Sigmoid colon (tissue), 7 donors: Measurements from ENCODE around the gene ZDHHC12. TPM values are rescaled to one million over a fixed set of nuclear protein-coding genes. Genes with fewer than 3 reads are reported as not detected.

ENCODE experiments used
- DNase-seq: peaks from one replicate; pipeline ENCODE4 v3.0.0-alpha.2; 2019
- H3K27ac ChIP-seq, 4 donors: fragments of 200-600 bp; sonication (generic); one replicate each; pipeline ENCODE4 v1.5.1; 2016 to 2019; ENCODE audit warnings: mild to moderate bottlenecking in 1 of 4
- H3K27me3 ChIP-seq, 3 donors: fragments of 200-600 bp; sonication (generic); one replicate each; pipeline ENCODE4 v1.5.1; 2019; ENCODE audit warnings: mild to moderate bottlenecking in 1 of 3
- H3K36me3 ChIP-seq, 4 donors: fragments of 200-600 bp; sonication (generic); one replicate each; pipeline ENCODE4 v1.5.1; 2016 to 2019
- H3K4me1 ChIP-seq, 4 donors: fragments of 200-600 bp; sonication (generic); one replicate each; pipeline ENCODE4 v1.5.1; 2017 to 2019
- H3K4me3 ChIP-seq, 4 donors: fragments of 200-600 bp; sonication (generic); one replicate each; pipeline ENCODE4 v1.5.1; 2017 to 2019; ENCODE audit warnings: mild to moderate bottlenecking in 2 of 4, moderate library complexity in 1 of 4
- H3K9me3 ChIP-seq, 4 donors: fragments of 200-600 bp in 3 of 4; sonication (generic) in 3 of 4; one replicate each; pipeline versions ENCODE4 v1.5.1 to v1.6.1; 2013 to 2019
- CTCF ChIP-seq, 4 experiments: fragments of 450-650 bp in 3 of 4; fragments of 200-600 bp in 1 of 4; IDR thresholded peaks; one replicate each; pipeline ENCODE4 v1.5.1; 2016 to 2019; ENCODE audit warnings: antibody characterized with exemption in 4 of 4, mild to moderate bottlenecking in 3 of 4, moderate library complexity in 2 of 4
- EP300 ChIP-seq, 4 donors: sonication (generic); formaldehyde crosslinking; IDR thresholded peaks; one replicate each; pipeline ENCODE4 v1.6.1; 2017; ENCODE audit warnings: antibody characterized with exemption in 4 of 4
- POLR2A ChIP-seq, 2 donors: fragments of 450-650 bp; IDR thresholded peaks; one replicate each; pipeline ENCODE4 v1.6.1; 2016; ENCODE audit warnings: antibody characterized with exemption in 2 of 2, mild to moderate bottlenecking in 2 of 2, moderate library complexity in 2 of 2
- POLR2AphosphoS5 ChIP-seq, 4 donors: sonication (generic); formaldehyde crosslinking; IDR thresholded peaks; one replicate each; pipeline ENCODE4 v1.6.1; 2017; ENCODE audit warnings: antibody characterized with exemption in 4 of 4
- WGBS, 2 donors: extraction: QIAGEN DNeasy Blood & Tissue Kit; methylation state at CpG; one replicate each; pipeline ENCODE4 v1.1.7; 2013; 5-methylcytosine and 5-hydroxymethylcytosine counted together
- intact Hi-C: fragments of 100-400 bp; cut with DNase I; formaldehyde crosslinking; loops from one replicate; pipeline ENCODE4 v1.15.1; 2023
- polyA plus RNA-seq, 3 donors: library from polyadenylated mRNA; stranded (reverse); fragments of 200-250 nt; gene quantifications; one replicate each; pipeline ENCODE4 v1.2.3, GENCODE V29; 2013
- small RNA-seq, 3 donors: library from RNA; depleted of rRNA; stranded (forward); fragments of <200 nt; gene quantifications; one replicate each; pipeline ENCODE3, GENCODE V24; 2016
- total RNA-seq, 4 donors: library from RNA; depleted of rRNA; stranded (reverse); fragments of >200 nt; gene quantifications; one replicate each; pipeline ENCODE4 v1.1.0, GENCODE V29; 2016
- donor health status: healthy with polysubstance abuse.
- donor health status: Bipolar disorder and iron deficiency.
- donor health status: healthy.

ZDHHC12 gene
- total and polyA plus RNA-seq, 7 donors, result 13.3 to 123 (median 46.2) TPM

GRCh38 chr9:128684325-128685199, 39.4 kb downstream of the ZDHHC12 start:
- H3K9me3 ChIP-seq, result no peaks in the 10 kb centered on the region
- intact Hi-C loops, result loop anchor here (5.0 kb wide), 1 partner anchor 132 kb away; the partner anchor contains the start of gene SPTAN1
- peak overlapping the region; percentile 50 to 72 (median 64) for H3K27ac ChIP-seq
- H3K27me3 ChIP-seq, result no peaks in the 10 kb centered on the region
- peaks cover 0 to 29% (median 22%) of the 10 kb centered on the region in 4 donors for H3K4me1 ChIP-seq
- 2 to 5% methylated on average over 15 of the region's 15 CpGs for WGBS, 2 donors
- H3K4me3 ChIP-seq, result peak overlapping the region; percentile 29 to 55 (median 50)
- H3K36me3 ChIP-seq, result no peaks in the 10 kb centered on the region
- peak; percentile 87 for DNase-seq
- peak in 3 of 4 donors; percentile 21 to 50 (median 42) for TF ChIP-seq POLR2AphosphoS5 (IDR thresholded peaks at IDR 0.05)
- TF ChIP-seq POLR2A (IDR thresholded peaks at IDR 0.05), result peak in 1 of 2 donors; percentile 60
- no peak for TF ChIP-seq EP300 (IDR thresholded peaks at IDR 0.05)

GRCh38 chr9:128684065-128684324, 39.9 kb downstream of the ZDHHC12 start:
- H3K36me3 ChIP-seq, result no peaks in the 10 kb centered on the region
- 0% methylated on average over 3 of the region's 3 CpGs for WGBS, 2 donors
- peak overlapping the region; percentile 29 to 55 (median 50) for H3K4me3 ChIP-seq
- no peaks in the 10 kb centered on the region for H3K9me3 ChIP-seq
- H3K27ac ChIP-seq, result peak overlapping the region; percentile 50 to 72 (median 64)
- H3K27me3 ChIP-seq, result no peaks in the 10 kb centered on the region
- TF ChIP-seq CTCF (IDR thresholded peaks at IDR 0.05), result no peak
- no peak for TF ChIP-seq POLR2AphosphoS5 (IDR thresholded peaks at IDR 0.05)
- TF ChIP-seq POLR2A (IDR thresholded peaks at IDR 0.05), result no peak
- no peak for TF ChIP-seq EP300 (IDR thresholded peaks at IDR 0.05)
- peaks cover 0 to 29% (median 22%) of the 10 kb centered on the region in 4 donors for H3K4me1 ChIP-seq
- intact Hi-C loops, result no loop called here
- DNase-seq, result no peak

GRCh38 chr9:128683340-128684064, 40.4 kb downstream of the ZDHHC12 start:
- intact Hi-C loops, result no loop called here
- no peaks in the 10 kb centered on the region for H3K9me3 ChIP-seq
- H3K36me3 ChIP-seq, result no peaks in the 10 kb centered on the region
- DNase-seq, result no peak
- peak overlapping the region; percentile 29 to 55 (median 50) for H3K4me3 ChIP-seq
- H3K4me1 ChIP-seq, result peaks cover 0 to 27% (median 21%) of the 10 kb centered on the region in 4 donors
- peak overlapping the region; percentile 50 to 72 (median 64) for H3K27ac ChIP-seq
- no peaks in the 10 kb centered on the region for H3K27me3 ChIP-seq
- 2 to 3% methylated on average over 21 of the region's 21 CpGs for WGBS, 2 donors
- TF ChIP-seq CTCF (IDR thresholded peaks at IDR 0.05), result no peak
- TF ChIP-seq EP300 (IDR thresholded peaks at IDR 0.05), result no peak
- no peak for TF ChIP-seq POLR2A (IDR thresholded peaks at IDR 0.05)
- TF ChIP-seq POLR2AphosphoS5 (IDR thresholded peaks at IDR 0.05), result no peak

- 82 to 88% methylated on average over 10 of the region's 10 CpGs for WGBS, 2 donors
Observed at GRCh38 chr9:128677794-128678193, 46.1 kb downstream of the ZDHHC12 start.

GRCh38 chr9:128675382-128675781, 48.5 kb downstream of the ZDHHC12 start:
- no peak overlapping the region for H3K27ac ChIP-seq
- H3K4me1 ChIP-seq, result no peaks in the 10 kb centered on the region
- no peaks in the 10 kb centered on the region for H3K27me3 ChIP-seq
- intact Hi-C loops, result no loop called here
- H3K9me3 ChIP-seq, result no peaks in the 10 kb centered on the region
- no peak for DNase-seq
- no peak overlapping the region for H3K4me3 ChIP-seq
- TF ChIP-seq EP300 (IDR thresholded peaks at IDR 0.05), result no peak
- TF ChIP-seq POLR2A (IDR thresholded peaks at IDR 0.05), result no peak
- no peak for TF ChIP-seq POLR2AphosphoS5 (IDR thresholded peaks at IDR 0.05)
- TF ChIP-seq CTCF (IDR thresholded peaks at IDR 0.05), result no peak
- no peaks in the 10 kb centered on the region for H3K36me3 ChIP-seq
- 95 to 99% methylated on average over 4 of the region's 4 CpGs for WGBS, 2 donors

More at GRCh38 chr9:128677794-128678193, 46.1 kb downstream of the ZDHHC12 start:
- no peaks in the 10 kb centered on the region for H3K27me3 ChIP-seq
- no peak overlapping the region for H3K4me3 ChIP-seq
- H3K9me3 ChIP-seq, result no peaks in the 10 kb centered on the region
- H3K36me3 ChIP-seq, result no peaks in the 10 kb centered on the region
- no peak for DNase-seq
- no peaks in the 10 kb centered on the region for H3K4me1 ChIP-seq
- H3K27ac ChIP-seq, result no peak overlapping the region
- TF ChIP-seq EP300 (IDR thresholded peaks at IDR 0.05) (no peak), POLR2AphosphoS5 (IDR thresholded peaks at IDR 0.05) (no peak), POLR2A (IDR thresholded peaks at IDR 0.05) (no peak)
- intact Hi-C loops, result no loop called here

Small RNAs within 50 kb of the gene (small RNA-seq; reads per million reads assigned to genes)
- gene RF00017 (0 reads per million in 3 donors), gene RN7SL560P (0 reads per million in 3 donors)

Other genes with a start within 250 kb of the ZDHHC12 start
- 10 to 100 TPM; 17.6 to 29.4 (median 20.9) TPM for gene GLE1, start 219.4 kb downstream of the ZDHHC12 start, total RNA-seq
- 10 to 100 TPM; 19.8 to 24.6 (median 20.8) TPM for gene GLE1, start 219.4 kb downstream of the ZDHHC12 start, polyA plus RNA-seq
- 100 to 1,000 TPM; 150 to 306 (median 163) TPM for gene SPTAN1, start 171.5 kb downstream of the ZDHHC12 start, total RNA-seq
- gene SPTAN1, start 171.5 kb downstream of the ZDHHC12 start, polyA plus RNA-seq, result 100 to 1,000 TPM in 1 of 3 donors, 10 to 100 TPM in 2; 43.5 to 154 (median 57.7) TPM
- 10 to 100 TPM; 21.6 to 33.0 (median 27.0) TPM for gene DYNC2I2, start 67.3 kb downstream of the ZDHHC12 start, total RNA-seq
- gene DYNC2I2, start 67.3 kb downstream of the ZDHHC12 start, polyA plus RNA-seq, result 10 to 100 TPM; 39.6 to 87.4 (median 43.9) TPM
- 100 to 1,000 TPM; 182 to 195 (median 187) TPM for gene SET, start 34.9 kb downstream of the ZDHHC12 start, total RNA-seq
- 100 to 1,000 TPM in 2 of 3 donors, 10 to 100 TPM in 1; 77.2 to 172 (median 114) TPM for gene SET, start 34.9 kb downstream of the ZDHHC12 start, polyA plus RNA-seq
- gene PKN3, start 21.6 kb downstream of the ZDHHC12 start, total RNA-seq, result 1 to 10 TPM; 1.6 to 5.5 (median 3.1) TPM
- gene PKN3, start 21.6 kb downstream of the ZDHHC12 start, polyA plus RNA-seq, result 1 to 10 TPM; 1.6 to 7.2 (median 1.8) TPM
- 10 to 100 TPM; 41.6 to 65.4 (median 51.9) TPM for gene ZER1, start 47.8 kb upstream of the ZDHHC12 start, total RNA-seq
- gene ZER1, start 47.8 kb upstream of the ZDHHC12 start, polyA plus RNA-seq, result 10 to 100 TPM; 30.0 to 37.9 (median 34.8) TPM
- gene TBC1D13, start 63.1 kb upstream of the ZDHHC12 start, total RNA-seq, result 10 to 100 TPM; 13.0 to 25.8 (median 17.8) TPM
- 10 to 100 TPM in 2 of 3 donors, 1 to 10 TPM in 1; 9.0 to 18.0 (median 10.4) TPM for gene TBC1D13, start 63.1 kb upstream of the ZDHHC12 start, polyA plus RNA-seq
- gene ENDOG, start 94.4 kb upstream of the ZDHHC12 start, total RNA-seq, result 10 to 100 TPM in 2 of 4 donors, 1 to 10 TPM in 2; 5.9 to 15.7 (median 9.0) TPM
- 10 to 100 TPM; 30.6 to 49.0 (median 37.9) TPM for gene ENDOG, start 94.4 kb upstream of the ZDHHC12 start, polyA plus RNA-seq
- gene SPOUT1, start 105.7 kb upstream of the ZDHHC12 start, total RNA-seq, result 10 to 100 TPM; 12.1 to 31.6 (median 25.9) TPM
- gene SPOUT1, start 105.7 kb upstream of the ZDHHC12 start, polyA plus RNA-seq, result 10 to 100 TPM in 1 of 3 donors, 1 to 10 TPM in 2; 4.8 to 28.1 (median 5.8) TPM
- 1 to 10 TPM; 3.9 to 8.0 (median 5.2) TPM for gene KYAT1, start 157.8 kb upstream of the ZDHHC12 start, total RNA-seq
- 1 to 10 TPM in 1 of 3 donors, under 1 TPM in 2; 0.60 to 4.5 (median 0.92) TPM for gene KYAT1, start 157.8 kb upstream of the ZDHHC12 start, polyA plus RNA-seq
- gene LRRC8A, start 158.0 kb upstream of the ZDHHC12 start, total RNA-seq, result 10 to 100 TPM; 26.0 to 59.5 (median 37.4) TPM
- gene LRRC8A, start 158.0 kb upstream of the ZDHHC12 start, polyA plus RNA-seq, result 10 to 100 TPM in 1 of 3 donors, 1 to 10 TPM in 2; 4.8 to 25.2 (median 8.8) TPM
- 10 to 100 TPM; 15.5 to 30.5 (median 20.1) TPM for gene PHYHD1, start 196.9 kb upstream of the ZDHHC12 start, total RNA-seq
- 10 to 100 TPM in 1 of 3 donors, 1 to 10 TPM in 2; 1.6 to 13.2 (median 8.1) TPM for gene PHYHD1, start 196.9 kb upstream of the ZDHHC12 start, polyA plus RNA-seq
- 10 to 100 TPM in 1 of 4 donors, 1 to 10 TPM in 3; 6.2 to 11.4 (median 9.3) TPM for gene DOLK, start 223.5 kb upstream of the ZDHHC12 start, total RNA-seq
- gene DOLK, start 223.5 kb upstream of the ZDHHC12 start, polyA plus RNA-seq, result 10 to 100 TPM in 1 of 3 donors, 1 to 10 TPM in 2; 2.4 to 11.1 (median 3.5) TPM
- 10 to 100 TPM; 16.6 to 28.8 (median 24.6) TPM for gene NUP188, start 223.6 kb upstream of the ZDHHC12 start, total RNA-seq
- gene NUP188, start 223.6 kb upstream of the ZDHHC12 start, polyA plus RNA-seq, result 10 to 100 TPM in 1 of 3 donors, 1 to 10 TPM in 2; 3.7 to 21.3 (median 5.4) TPM